HG02840 (cell line): ENCODE measurements around the gene MLEC.

Experiments
- ATAC-seq: cut with Tn5 transposase; IDR thresholded peaks from one replicate; pipeline ENCODE4 v1.9.1; 2021; ENCODE audit warnings: mild to moderate bottlenecking, moderate library complexity, moderate number of reproducible peaks; ENCODE audit not compliant: unreplicated experiment, low FRiP score

The MLEC gene

GRCh38 chr12:120690083-120690450 is 3.1 kb downstream of the MLEC start:
- ATAC-seq: no peak

GRCh38 chr12:120690978-120691377 is 4.0 kb downstream of the MLEC start:
- no peak for ATAC-seq

- ATAC-seq: no peak
These were observed 5.6 kb downstream of the MLEC start for GRCh38 chr12:120692524-120693033.

- ATAC-seq: no peak
These were observed 6.9 kb downstream of the MLEC start for GRCh38 chr12:120693848-120694247.

GRCh38 chr12:120696626-120697025 is 9.7 kb downstream of the MLEC start:
- no peak for ATAC-seq

GRCh38 chr12:120697344-120697743 is 10.4 kb downstream of the MLEC start:
- no peak for ATAC-seq

- ATAC-seq: no peak
These were observed 11.7 kb downstream of the MLEC start for GRCh38 chr12:120698665-120699064.

GRCh38 chr12:120699553-120699952 is 12.6 kb downstream of the MLEC start:
- ATAC-seq: no peak

- ATAC-seq: no peak
These were observed 13.9 kb downstream of the MLEC start for GRCh38 chr12:120700886-120701285.

GRCh38 chr12:120702637-120703036 is 15.7 kb downstream of the MLEC start:
- ATAC-seq: no peak

- no peak for ATAC-seq
These were observed 16.5 kb downstream of the MLEC start for GRCh38 chr12:120703311-120703942.

- no peak for ATAC-seq
These were observed 18.7 kb downstream of the MLEC start for GRCh38 chr12:120705618-120706017.

GRCh38 chr12:120706029-120706428 is 19.1 kb downstream of the MLEC start:
- ATAC-seq: no peak

GRCh38 chr12:120708651-120709050 is 21.7 kb downstream of the MLEC start:
- no peak for ATAC-seq

- peak; percentile 68 for ATAC-seq
These were observed 23.3 kb downstream of the MLEC start, which contains the start of gene UNC119B for GRCh38 chr12:120710031-120710804. Gene UNC119B, plus strand, starts transcription at chr12:120710458. Its CDS starts 17 bp downstream, at chr12:120710475.

GRCh38 chr12:120710805-120711296 is 23.9 kb downstream of the MLEC start:
- ATAC-seq: peak; percentile 24

GRCh38 chr12:120711411-120711810 is 24.5 kb downstream of the MLEC start:
- no peak for ATAC-seq

- ATAC-seq: no peak
These were observed 25.7 kb downstream of the MLEC start for GRCh38 chr12:120712610-120713009.

- ATAC-seq: no peak
These were observed 27.0 kb downstream of the MLEC start for GRCh38 chr12:120713861-120714482.

- ATAC-seq: no peak
These were observed 31.1 kb downstream of the MLEC start for GRCh38 chr12:120718055-120718454.

GRCh38 chr12:120719072-120719471 is 32.1 kb downstream of the MLEC start:
- ATAC-seq: no peak
